ENCODE results near the gene PLCB4.

GRCh38 chr20:9130521-9130920 is 61.6 kb downstream of the PLCB4 start:
- TF ChIP-seq CTCF (IDR thresholded peaks at IDR 0.05) (no peak), POLR2A (IDR thresholded peaks at IDR 0.05) (no peak), EP300 (IDR thresholded peaks at IDR 0.05) (no peak), POLR2AphosphoS5 (IDR thresholded peaks at IDR 0.05) (peak in 1 of 4 donors; percentile 8)
